GM12878 (cell line): ENCODE results near the gene LGALS3BP. TPM values are rescaled to one million over a fixed set of nuclear protein-coding genes. Genes with fewer than 3 reads are reported as not detected.

Experiments
- ATAC-seq: fragments of 200-7000 bp; cut with Tn5 transposase; 3 replicates; pipeline ENCODE4 v1.9.1; 2020; ENCODE audit warnings: mild to moderate bottlenecking, moderate library complexity
- BruUV-seq: library from RNA; stranded (reverse); fragments of 400-500 nt; replicated peaks from 2 replicates; lab custom pipeline; 2021; lab: Mats Ljungman, UMichigan
- CTCF ChIA-PET: fragments of 300-600 bp; sonication (Branson Sonifier 250); formaldehyde crosslinking; extraction: SDS; loops from one replicate; lab custom pipeline; 2021; ENCODE audit warnings: inconsistent platforms; lab: Yijun Ruan, JAX
- POLR2A ChIA-PET: fragments of 350-600 bp; formaldehyde crosslinking; extraction: SDS; loops from one replicate; lab custom pipeline; 2021; ENCODE audit warnings: inconsistent platforms; lab: Charles Lee
- RAD21 ChIA-PET: fragments of 300-600 bp; sonication (Branson Sonifier 250); formaldehyde crosslinking; loops from one replicate; lab custom pipeline; 2023; ENCODE audit warnings: antibody characterized with exemption; ENCODE audit not compliant: unreplicated experiment; lab: Charles Lee
- SMC1A ChIA-PET: fragments of 300-600 bp; sonication (Branson Sonifier 250); formaldehyde crosslinking; loops from one replicate; lab custom pipeline; 2023; ENCODE audit not compliant: unreplicated experiment, uncharacterized antibody; lab: Charles Lee
- DNase-seq: peaks from one replicate; pipeline ENCODE4 v3.0.0-alpha.2; 2011; ENCODE audit warnings: low read depth, low spot score
- FAIRE-seq: peaks from 3 replicates; lab custom pipeline; 2011; peaks lifted over from hg19 to GRCh38; lab: Jason Lieb, UNC
- H2AFZ ChIP-seq: 2 replicates; pipeline ENCODE4 v1.6.0; 2011; ENCODE audit warnings: low read depth, low read length, control low read depth; ENCODE audit not compliant: control insufficient read depth
- H3K27ac ChIP-seq: 2 replicates; pipeline ENCODE4 v1.5.1; 2011; ENCODE audit warnings: control low read depth; ENCODE audit not compliant: control insufficient read depth, insufficient read depth
- H3K27me3 ChIP-seq, 2 experiments: replicated peaks in 1 of 2; 2 replicates each; pipeline versions ENCODE4 v1.6.0 to v1.6.1; 2011; ENCODE audit warnings: low read length in 1 of 2; ENCODE audit not compliant: control insufficient read depth in 2 of 2, insufficient read depth in 2 of 2
- H3K36me3 ChIP-seq, 2 experiments: 2 replicates each; pipeline ENCODE4 v1.5.1; 2011; ENCODE audit warnings: low read length in 1 of 2; ENCODE audit not compliant: control insufficient read depth in 2 of 2, insufficient read depth in 2 of 2
- H3K4me1 ChIP-seq: 2 replicates; pipeline ENCODE4 v1.6.1; 2011; ENCODE audit warnings: mild to moderate bottlenecking, low read length, moderate library complexity, mixed read lengths; ENCODE audit not compliant: control insufficient read depth, insufficient read depth
- H3K4me2 ChIP-seq: 2 replicates; pipeline ENCODE4 v1.6.0; 2011; ENCODE audit warnings: control low read depth; ENCODE audit not compliant: control insufficient read depth, insufficient read depth
- H3K4me3 ChIP-seq: fragments of 200-600 bp; sonication (generic); 2 replicates; pipeline ENCODE4 v1.5.1; 2016
- H3K79me2 ChIP-seq: 2 replicates; pipeline ENCODE4 v1.6.0; 2011; ENCODE audit warnings: low read length; ENCODE audit not compliant: control insufficient read depth, insufficient read depth
- H3K9ac ChIP-seq: 2 replicates; pipeline ENCODE4 v1.8.0; 2011; ENCODE audit warnings: low read length, control low read depth, mixed read lengths; ENCODE audit not compliant: control insufficient read depth, insufficient read depth
- H3K9me3 ChIP-seq: replicated peaks from 3 replicates; pipeline ENCODE4 v1.5.1; 2011; ENCODE audit warnings: mild to moderate bottlenecking, low read length; ENCODE audit not compliant: control insufficient read depth, insufficient read depth
- H4K20me1 ChIP-seq: 2 replicates; pipeline ENCODE4 v1.6.0; 2011; ENCODE audit not compliant: control insufficient read depth, insufficient read depth
- BCLAF1 ChIP-seq: fragments of 450-650 bp; IDR thresholded peaks from 2 replicates; pipeline ENCODE4 v1.6.1; 2017; ENCODE audit warnings: antibody characterized with exemption, mild to moderate bottlenecking, moderate library complexity
- NBN ChIP-seq: fragments of 450-650 bp; IDR thresholded peaks from 2 replicates; pipeline ENCODE4 v1.6.1; 2016
- SMC3 ChIP-seq: IDR thresholded peaks from 2 replicates; pipeline ENCODE4 v1.6.1; 2011; ENCODE audit warnings: low read length, improper control_type of control experiment, borderline replicate concordance
- TCF7 ChIP-seq: IDR thresholded peaks from 2 replicates; pipeline ENCODE4 v1.6.1; 2014; ENCODE audit warnings: antibody characterized with exemption, borderline replicate concordance
- WGBS: methylation state at CpG from one replicate; pipeline ENCODE4 v1.1.6; 2016; ENCODE audit warnings: low lambda C conversion rate; ENCODE audit not compliant: insufficient replicate concordance, insufficient coverage; ENCODE audit errors: missing lambda C conversion rate; 5-methylcytosine and 5-hydroxymethylcytosine counted together
- in situ Hi-C: fragments of 300-500 bp; cut with MboI; formaldehyde crosslinking; loops from 9 replicates; pipeline ENCODE4 v1.14.3; 2018; ENCODE audit warnings: mixed read lengths
- intact Hi-C: fragments of 100-400 bp; cut with micrococcal nuclease; formaldehyde crosslinking; loops from one replicate; pipeline ENCODE4 v1.14.2; 2022; ENCODE audit not compliant: unreplicated experiment
- polyA plus RNA-seq, 11 experiments: library from polyadenylated mRNA; depleted of rRNA in 4 of 11; unstranded in 6 of 11; stranded (reverse) in 5 of 11; fragments of >200 nt; fragmentation: Nextera tagmentation in 4 of 11; fragmentation: Illumina TruSeq in 1 of 11; extraction: Ambion mirVana in 4 of 11; extraction: Trizol in 1 of 11; gene quantifications; 1 replicate in 1 of 11; 2 replicates in 10 of 11; pipeline versions ENCODE4 v1.2.1 to v1.2.3, GENCODE V29; 2011 to 2016; ENCODE audit warnings: inconsistent platforms in 2 of 11, missing spikeins in 2 of 11, low read depth in 1 of 11
- total RNA-seq, 4 experiments: library from RNA; depleted of rRNA in 3 of 4; stranded (reverse); fragments of >200 nt in 3 of 4; fragmentation: Illumina TruSeq in 1 of 4; extraction: Trizol in 1 of 4; gene quantifications; 2 replicates each; pipeline versions ENCODE4 v1.2.1 to v1.2.3, GENCODE V29; 2013 to 2021

LGALS3BP gene
- total and polyA plus RNA-seq, 10 of the 15 experiments (the other 5 are each of a cell fraction or from before 2014, with no cell fraction given): 0.52 to 5.2 (median 1.9) TPM

- no peaks in the 10 kb centered on the region for H3K36me3 ChIP-seq
- H3K27me3 ChIP-seq: no peaks in the 10 kb centered on the region; a peak in 2 of 4 replicates
- CTCF ChIA-PET: no interaction called here
- intact Hi-C loops: no loop called here
- H3K9me3 ChIP-seq: no peaks in the 10 kb centered on the region
- no peaks in the 10 kb centered on the region for H3K79me2 ChIP-seq
- ATAC-seq (no peak), DNase-seq (no peak), FAIRE-seq (no peak)
- no peak overlapping the region for H3K9ac ChIP-seq
- RAD21 ChIA-PET: no interaction called here
- no peak overlapping the region for H2AFZ ChIP-seq
- no peaks in the 10 kb centered on the region for H4K20me1 ChIP-seq
- peaks cover 3% of the 10 kb centered on the region; the same call in 1 of the 2 replicates for H3K4me1 ChIP-seq
- TF ChIP-seq TCF7 (no peak), BCLAF1 (no peak), NBN (no peak), SMC3 (no peak)
- SMC1A ChIA-PET: no interaction called here
- BruUV-seq: no TSS peak
- no peak overlapping the region for H3K27ac ChIP-seq
- no peak overlapping the region for H3K4me2 ChIP-seq
- in situ Hi-C loops: no loop called here
- WGBS: 53% methylated on average over 20 of the region's 33 CpGs
- POLR2A ChIA-PET: no interaction called here
- H3K4me3 ChIP-seq: no peak overlapping the region
Measured at GRCh38 chr17:78935419-78936323, 44.1 kb downstream of the LGALS3BP start.
